NT2/D1 (cell line): ENCODE results near the gene DDX1.

Experiments
- SUZ12 ChIP-seq: IDR thresholded peaks from 2 replicates; pipeline ENCODE4 v1.6.1; 2011; ENCODE audit not compliant: insufficient read length, insufficient read depth; ENCODE audit errors: extremely low read depth
- YY1 ChIP-seq: IDR thresholded peaks from 2 replicates; pipeline ENCODE4 v1.6.1; 2011; ENCODE audit not compliant: insufficient read length, insufficient read depth
- ZNF274 ChIP-seq: IDR thresholded peaks from 2 replicates; pipeline ENCODE4 v1.6.1; 2011; ENCODE audit warnings: mild to moderate bottlenecking, low read depth, low read length

- no peak for TF ChIP-seq ZNF274
- TF ChIP-seq YY1 = no peak
- TF ChIP-seq SUZ12 = no peak
These were observed 12.3 kb downstream of the DDX1 start for GRCh38 chr2:15603948-15604347.
